HUES64 (cell line): ENCODE results near the gene POMP.

Experiments
- H3K27ac ChIP-seq: 2 replicates; pipeline ENCODE4 v1.7.0; 2013; ENCODE audit warnings: low read depth, low read length, inconsistent platforms
- H3K27me3 ChIP-seq: 2 replicates; pipeline ENCODE4 v1.6.1; 2013; ENCODE audit warnings: mild to moderate bottlenecking, low read length; ENCODE audit not compliant: insufficient read depth
- H3K36me3 ChIP-seq: 2 replicates; pipeline ENCODE4 v1.6.1; 2013; ENCODE audit warnings: mild to moderate bottlenecking, low read length; ENCODE audit not compliant: insufficient read depth
- H3K4me1 ChIP-seq: 2 replicates; pipeline ENCODE4 v1.6.1; 2013; ENCODE audit warnings: mild to moderate bottlenecking, low read length, moderate library complexity; ENCODE audit not compliant: insufficient read depth
- H3K4me3 ChIP-seq: 2 replicates; pipeline ENCODE4 v1.5.1; 2013; ENCODE audit warnings: mild to moderate bottlenecking, low read length, moderate library complexity
- H3K9ac ChIP-seq: 2 replicates; pipeline ENCODE4 v1.6.1; 2013; ENCODE audit warnings: mild to moderate bottlenecking, low read depth, low read length
- H3K9me3 ChIP-seq: 2 replicates; pipeline ENCODE4 v1.6.1; 2013; ENCODE audit warnings: low read depth, low read length; ENCODE audit not compliant: insufficient read depth
- WGBS: fragments of 150-250, 120-280 bp; methylation state at CpG from one replicate; pipeline ENCODE4 v1.1.7; 2013; ENCODE audit warnings: missing lambda C conversion rate; 5-methylcytosine and 5-hydroxymethylcytosine counted together

The POMP gene

GRCh38 chr13:28622286-28622685 is 36.6 kb upstream of the POMP start:
- H3K4me3 ChIP-seq, result no peak overlapping the region

GRCh38 chr13:28623782-28624706 is 34.9 kb upstream of the POMP start:
- Histone ChIP-seq H3K9ac (no peak overlapping the region), H3K27ac (no peak overlapping the region), H3K4me3 (no peak overlapping the region), H3K9me3 (no peaks in the 10 kb centered on the region), H3K4me1 (0 out of 2 replicates have a peak, but pooled peaks cover 10% of the 10 kb centered on the region), H3K27me3 (no peaks in the 10 kb centered on the region), H3K36me3 (no peaks in the 10 kb centered on the region)
- WGBS, result 79% methylated on average over 15 of the region's 15 CpGs

More at GRCh38 chr13:28622286-28622685, 36.6 kb upstream of the POMP start:
- H3K36me3 ChIP-seq, result no peaks in the 10 kb centered on the region
- H3K9ac ChIP-seq, result no peak overlapping the region
- 0 out of 2 replicates have a peak, but pooled peaks cover 4% of the 10 kb centered on the region for H3K4me1 ChIP-seq
- H3K27ac ChIP-seq, result no peak overlapping the region
- H3K9me3 ChIP-seq, result no peaks in the 10 kb centered on the region
- WGBS, result 95% methylated on average over 8 of the region's 8 CpGs
- H3K27me3 ChIP-seq, result no peaks in the 10 kb centered on the region

DNA sequence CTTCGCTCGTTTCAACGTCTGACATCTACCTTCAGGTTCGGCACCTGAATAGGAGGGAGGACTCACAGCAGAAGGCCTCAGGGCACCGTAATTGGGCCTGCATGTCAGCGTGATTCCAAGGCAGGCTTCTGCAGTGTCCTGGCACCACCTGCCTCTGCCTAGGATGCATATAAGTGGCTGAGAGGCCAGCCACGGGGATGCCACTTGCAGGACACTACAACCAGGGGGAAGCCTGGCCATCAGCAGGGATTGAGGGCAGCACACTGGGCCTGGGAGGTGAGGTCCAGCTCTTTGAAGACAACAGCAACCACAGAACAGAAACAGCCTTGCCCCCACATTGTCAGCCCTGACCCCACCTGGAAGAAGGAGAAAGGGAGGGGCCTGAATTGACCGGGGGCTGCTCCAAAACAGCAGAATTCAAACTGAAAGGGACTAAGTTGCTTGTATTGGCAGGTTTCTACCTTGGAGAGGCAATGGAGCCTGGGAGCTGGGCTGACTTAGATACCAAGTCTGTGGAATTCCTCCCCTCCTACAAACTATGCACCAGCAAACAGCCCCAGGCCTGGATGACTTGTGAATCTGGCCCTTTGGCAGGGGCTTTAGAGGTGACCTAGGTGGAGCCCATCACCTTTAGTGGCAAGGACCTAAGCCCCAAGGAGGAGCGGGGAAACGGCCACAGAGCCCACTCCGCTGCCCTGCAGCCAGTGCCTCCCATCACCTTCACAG is 34.1 kb upstream of the POMP start:
- no peak overlapping the region for H3K9ac ChIP-seq
- no peaks in the 10 kb centered on the region for H3K27me3 ChIP-seq
- 86% methylated on average over 11 of the region's 11 CpGs for WGBS
- 0 out of 2 replicates have a peak, but pooled peaks cover 10% of the 10 kb centered on the region for H3K4me1 ChIP-seq
- H3K9me3 ChIP-seq, result no peaks in the 10 kb centered on the region
- H3K4me3 ChIP-seq, result no peak overlapping the region
- no peaks in the 10 kb centered on the region for H3K36me3 ChIP-seq
- H3K27ac ChIP-seq, result no peak overlapping the region

DNA sequence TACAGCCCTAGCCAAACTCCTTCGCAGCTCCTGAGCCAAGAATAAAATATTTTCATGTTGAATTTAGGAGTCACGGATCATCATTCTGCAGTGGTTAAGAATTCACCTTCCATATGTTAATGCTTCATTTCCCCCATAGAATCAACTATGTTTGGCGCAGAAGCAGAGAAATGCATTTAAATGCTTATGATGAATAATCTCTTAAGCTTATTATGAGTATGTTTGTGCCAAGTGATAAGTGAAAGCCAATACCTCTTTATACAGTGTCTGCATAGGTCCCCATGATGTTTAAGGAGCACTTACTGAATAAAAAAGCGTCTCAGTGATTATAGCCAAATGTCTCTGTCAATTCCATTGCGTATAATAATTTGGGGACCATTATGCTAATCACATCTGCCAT is 32.7 kb upstream of the POMP start:
- H3K36me3 ChIP-seq, result no peaks in the 10 kb centered on the region
- 0 out of 2 replicates have a peak, but pooled peaks cover 10% of the 10 kb centered on the region for H3K4me1 ChIP-seq
- H3K9me3 ChIP-seq, result no peaks in the 10 kb centered on the region
- 93% methylated on average over 5 of the region's 5 CpGs for WGBS
- H3K27me3 ChIP-seq, result no peaks in the 10 kb centered on the region
- H3K4me3 ChIP-seq, result no peak overlapping the region
- H3K9ac ChIP-seq, result no peak overlapping the region
- no peak overlapping the region for H3K27ac ChIP-seq

- no peaks in the 10 kb centered on the region for H3K9me3 ChIP-seq
- 95% methylated on average over 3 of the region's 4 CpGs for WGBS
These were observed 30.7 kb upstream of the POMP start for GRCh38 chr13:28628241-28628640.

DNA sequence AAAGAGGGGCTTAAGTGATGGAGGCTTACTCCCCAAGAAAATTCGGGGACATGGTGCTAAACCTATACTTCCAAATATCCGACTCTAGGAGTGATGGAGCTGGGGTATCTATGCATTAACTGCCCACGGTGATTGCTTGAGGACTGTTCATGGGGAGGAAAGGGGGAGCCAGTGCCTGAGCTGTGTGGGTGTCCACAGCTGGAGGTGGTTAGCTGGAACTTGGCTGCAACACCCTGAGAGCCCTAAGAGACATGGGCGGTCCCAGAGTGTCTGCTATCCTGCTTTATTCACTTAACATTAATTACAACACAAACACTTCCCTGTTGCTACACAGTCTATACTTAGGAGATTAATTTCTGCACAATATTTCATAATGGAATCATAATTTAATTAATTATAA is 28.1 kb upstream of the POMP start:
- H3K4me3 ChIP-seq, result no peak overlapping the region
- 100% methylated on average over 4 of the region's 4 CpGs for whole genome bisulfite sequencing

More at GRCh38 chr13:28628241-28628640, 30.7 kb upstream of the POMP start:
- Histone ChIP-seq H3K27ac (no peak overlapping the region), H3K4me1 (0 out of 2 replicates have a peak, but pooled peaks cover 10% of the 10 kb centered on the region), H3K36me3 (no peaks in the 10 kb centered on the region), H3K4me3 (no peak overlapping the region), H3K9ac (no peak overlapping the region), H3K27me3 (no peaks in the 10 kb centered on the region)

GRCh38 chr13:28631801-28632200 is 27.1 kb upstream of the POMP start:
- Histone ChIP-seq H3K9ac (no peak overlapping the region), H3K4me1 (0 out of 2 replicates have a peak, but pooled peaks cover 6% of the 10 kb centered on the region), H3K4me3 (no peak overlapping the region), H3K36me3 (no peaks in the 10 kb centered on the region), H3K27me3 (no peaks in the 10 kb centered on the region), H3K9me3 (no peaks in the 10 kb centered on the region), H3K27ac (no peak overlapping the region)
- 83% methylated on average over 1 of the region's 1 CpG for WGBS

More for the DNA sequence above, 28.1 kb upstream of the POMP start:
- Histone ChIP-seq H3K27ac (no peak overlapping the region), H3K4me1 (0 out of 2 replicates have a peak, but pooled peaks cover 6% of the 10 kb centered on the region), H3K9ac (no peak overlapping the region), H3K36me3 (no peaks in the 10 kb centered on the region), H3K9me3 (no peaks in the 10 kb centered on the region), H3K27me3 (no peaks in the 10 kb centered on the region)

GRCh38 chr13:28636069-28636468 is 22.9 kb upstream of the POMP start:
- no peak overlapping the region for H3K9ac ChIP-seq
- no peaks in the 10 kb centered on the region for H3K27me3 ChIP-seq
- WGBS, result 80% methylated on average over 1 of the region's 1 CpG
- H3K4me1 ChIP-seq, result peaks cover 9% of the 10 kb centered on the region
- no peaks in the 10 kb centered on the region for H3K9me3 ChIP-seq
- no peaks in the 10 kb centered on the region for H3K36me3 ChIP-seq
- H3K27ac ChIP-seq, result no peak overlapping the region
- H3K4me3 ChIP-seq, result no peak overlapping the region

- Histone ChIP-seq H3K4me1 (peaks cover 9% of the 10 kb centered on the region), H3K9ac (no peak overlapping the region), H3K36me3 (no peaks in the 10 kb centered on the region), H3K9me3 (no peaks in the 10 kb centered on the region), H3K27me3 (no peaks in the 10 kb centered on the region), H3K27ac (no peak overlapping the region), H3K4me3 (no peak overlapping the region)
- WGBS, result 48% methylated on average over 10 of the region's 10 CpGs
These were observed 22.1 kb upstream of the POMP start for GRCh38 chr13:28636677-28637317.

- H3K27me3 ChIP-seq, result no peaks in the 10 kb centered on the region
- no peak overlapping the region for H3K4me3 ChIP-seq
- H3K27ac ChIP-seq, result no peak overlapping the region
- H3K4me1 ChIP-seq, result peaks cover 9% of the 10 kb centered on the region
- no peaks in the 10 kb centered on the region for H3K36me3 ChIP-seq
- H3K9ac ChIP-seq, result no peak overlapping the region
- H3K9me3 ChIP-seq, result no peaks in the 10 kb centered on the region
- WGBS, result 88% methylated on average over 3 of the region's 3 CpGs
These were observed 21.1 kb upstream of the POMP start for GRCh38 chr13:28637714-28638355.
